ENCODE data around the gene CHST11.

GRCh38 chr12:104689635-104690034 is 232.9 kb downstream of the CHST11 start:
- no peak for TF ChIP-seq CTCF (conservative IDR thresholded peaks at IDR 0.05; ENCODE audit: low read depth, low read length)
- TF ChIP-seq MAFK (IDR thresholded peaks at IDR 0.05; ENCODE audit: low read depth, low read length): no peak
- TF ChIP-seq BHLHE40 (IDR thresholded peaks at IDR 0.05; ENCODE audit: low read depth, low read length): no peak
- TF ChIP-seq RFX5 (IDR thresholded peaks at IDR 0.05; ENCODE audit: low read depth, low read length): no peak
- no peak for TF ChIP-seq SMC3 (IDR thresholded peaks at IDR 0.05; ENCODE audit: low read depth, low read length)
- TF ChIP-seq CEBPB (IDR thresholded peaks at IDR 0.05; ENCODE audit: low read depth, low read length): no peak
- TF ChIP-seq USF2 (IDR thresholded peaks at IDR 0.05; ENCODE audit: low read depth, low read length): no peak
- TF ChIP-seq POLR2A (IDR thresholded peaks at IDR 0.05; ENCODE audit: low read depth, low read length): no peak
- no peak for TF ChIP-seq RAD21 (IDR thresholded peaks at IDR 0.05; ENCODE audit: low read length)
- TF ChIP-seq NFE2L2 (IDR thresholded peaks at IDR 0.05; ENCODE audit: low read depth, low read length): no peak
- no peak for TF ChIP-seq ELK1 (IDR thresholded peaks at IDR 0.05; ENCODE audit: borderline replicate concordance, low read depth, low read length)
- no peak for TF ChIP-seq CHD1 (IDR thresholded peaks at IDR 0.05; ENCODE audit: low read depth, low read length)
- no peak for TF ChIP-seq MAZ (IDR thresholded peaks at IDR 0.05; ENCODE audit: borderline replicate concordance, low read depth, low read length)
- TF ChIP-seq MXI1 (IDR thresholded peaks at IDR 0.05; ENCODE audit: borderline replicate concordance, low read depth, low read length): no peak
